Neural progenitor cell (in vitro differentiated cells): ENCODE results near the gene MIA2. TPM values are rescaled to one million over a fixed set of nuclear protein-coding genes. Genes with fewer than 3 reads are reported as not detected.

ENCODE experiments used
- DNase-seq: peaks from one replicate; pipeline ENCODE4 v3.0.0-alpha.2; 2016; ENCODE audit warnings: low spot score
- H2AFZ ChIP-seq: fragments of 200-600 bp; sonication (generic); replicated peaks from 2 replicates; pipeline ENCODE4 v1.6.1; 2016; ENCODE audit warnings: antibody characterized with exemption
- H3F3A ChIP-seq: fragments of 200-600 bp; sonication (generic); 2 replicates; pipeline ENCODE4 v1.6.1; 2016; ENCODE audit warnings: antibody characterized with exemption, low read depth
- H3K27ac ChIP-seq: fragments of 200-600 bp; sonication (generic); 2 replicates; pipeline ENCODE4 v1.5.1; 2016; ENCODE audit warnings: mild to moderate bottlenecking
- H3K27me3 ChIP-seq: fragments of 200-600 bp; sonication (generic); 2 replicates; pipeline ENCODE4 v1.6.1; 2016; ENCODE audit warnings: mild to moderate bottlenecking, moderate library complexity
- H3K36me3 ChIP-seq: fragments of 200-600 bp; sonication (generic); 2 replicates; pipeline ENCODE4 v1.5.1; 2016
- H3K4me1 ChIP-seq: fragments of 200-600 bp; sonication (generic); 2 replicates; pipeline ENCODE4 v1.6.1; 2016; ENCODE audit warnings: mixed run types
- H3K4me2 ChIP-seq: fragments of 200-600 bp; sonication (generic); 2 replicates; pipeline ENCODE4 v1.6.1; 2016
- H3K4me3 ChIP-seq: fragments of 200-600 bp; sonication (generic); 2 replicates; pipeline ENCODE4 v1.5.1; 2016
- H3K79me2 ChIP-seq: fragments of 200-600 bp; sonication (generic); 2 replicates; pipeline ENCODE4 v1.6.1; 2016; ENCODE audit warnings: low read depth
- H3K9ac ChIP-seq: fragments of 200-600 bp; sonication (generic); 2 replicates; pipeline ENCODE4 v1.6.1; 2016
- H3K9me3 ChIP-seq: fragments of 200-600 bp; sonication (generic); 2 replicates; pipeline ENCODE4 v1.5.1; 2016; ENCODE audit warnings: low read depth
- H4K20me1 ChIP-seq: fragments of 200-600 bp; sonication (generic); 2 replicates; pipeline ENCODE4 v1.6.1; 2016; ENCODE audit warnings: low read depth
- H3K27ac Mint-ChIP-seq: 3 replicates; pipeline ENCODE4 v1.8.0; 2021; ENCODE audit warnings: mixed read lengths
- H3K27me3 Mint-ChIP-seq: 2 replicates; pipeline ENCODE4 v1.8.0; 2022; ENCODE audit warnings: low read depth, mild to moderate bottlenecking, inconsistent platforms, moderate library complexity, mixed read lengths; ENCODE audit not compliant: insufficient read depth
- H3K36me3 Mint-ChIP-seq: 3 replicates; pipeline ENCODE4 v1.8.0; 2021; ENCODE audit warnings: mixed read lengths
- H3K4me1 Mint-ChIP-seq: 3 replicates; pipeline ENCODE4 v1.8.0; 2021; ENCODE audit warnings: mixed read lengths
- H3K4me3 Mint-ChIP-seq: 3 replicates; pipeline ENCODE4 v1.8.0; 2021; ENCODE audit warnings: mild to moderate bottlenecking, moderate library complexity, mixed read lengths
- H3K9me3 Mint-ChIP-seq: 3 replicates; pipeline ENCODE4 v1.8.0; 2020; ENCODE audit warnings: mixed read lengths
- EZH2 ChIP-seq: fragments of 200-600 bp; sonication (generic); IDR thresholded peaks from 2 replicates; pipeline ENCODE4 v1.6.1; 2017; ENCODE audit warnings: antibody characterized with exemption, mild to moderate bottlenecking, moderate library complexity
- EZH2phosphoT487 ChIP-seq: fragments of 200-600 bp; sonication (generic); IDR thresholded peaks from 2 replicates; pipeline ENCODE4 v1.6.1; 2017; ENCODE audit warnings: antibody characterized with exemption
- total RNA-seq: library from RNA; depleted of rRNA; stranded (reverse); fragments of >200 nt; gene quantifications from 2 replicates; pipeline ENCODE4 v1.2.3, GENCODE V29; 2015; ENCODE audit warnings: low replicate concordance
- TF ChIP-seq, protein P1 (sequence below): fragments of 200-600 bp; sonication (generic); IDR thresholded peaks from 2 replicates; pipeline ENCODE4 v1.5.1; 2017; ENCODE audit warnings: antibody characterized with exemption, mild to moderate bottlenecking

The MIA2 gene
- total RNA-seq, 1 donor from 2014 or later, result 13.0 TPM

GRCh38 chr14:39422243-39422642 lies 188.5 kb downstream of the MIA2 start:
- DNase-seq, result no peak
- Histone ChIP-seq H3K9me3 (no peaks in the 10 kb centered on the region), H2AFZ (no peak overlapping the region), H3K4me1 (no peaks in the 10 kb centered on the region), H3K4me2 (no peak overlapping the region), H3F3A (no peaks in the 10 kb centered on the region), H3K27me3 (no peaks in the 10 kb centered on the region), H3K79me2 (peaks cover 70% of the 10 kb centered on the region), H3K4me3 (no peak overlapping the region), H4K20me1 (no peaks in the 10 kb centered on the region), H3K9ac (no peak overlapping the region), H3K27ac (no peak overlapping the region), H3K36me3 (no peaks in the 10 kb centered on the region)
- Mint-ChIP-seq H3K4me3 (no peak overlapping the region), H3K4me1 (peaks cover 7% of the 10 kb centered on the region), H3K27ac (no peak overlapping the region), H3K36me3 (peaks cover 6% of the 10 kb centered on the region), H3K9me3 (peaks cover 5% of the 10 kb centered on the region), H3K27me3 (no peaks in the 10 kb centered on the region)
- TF ChIP-seq, protein P1, sequence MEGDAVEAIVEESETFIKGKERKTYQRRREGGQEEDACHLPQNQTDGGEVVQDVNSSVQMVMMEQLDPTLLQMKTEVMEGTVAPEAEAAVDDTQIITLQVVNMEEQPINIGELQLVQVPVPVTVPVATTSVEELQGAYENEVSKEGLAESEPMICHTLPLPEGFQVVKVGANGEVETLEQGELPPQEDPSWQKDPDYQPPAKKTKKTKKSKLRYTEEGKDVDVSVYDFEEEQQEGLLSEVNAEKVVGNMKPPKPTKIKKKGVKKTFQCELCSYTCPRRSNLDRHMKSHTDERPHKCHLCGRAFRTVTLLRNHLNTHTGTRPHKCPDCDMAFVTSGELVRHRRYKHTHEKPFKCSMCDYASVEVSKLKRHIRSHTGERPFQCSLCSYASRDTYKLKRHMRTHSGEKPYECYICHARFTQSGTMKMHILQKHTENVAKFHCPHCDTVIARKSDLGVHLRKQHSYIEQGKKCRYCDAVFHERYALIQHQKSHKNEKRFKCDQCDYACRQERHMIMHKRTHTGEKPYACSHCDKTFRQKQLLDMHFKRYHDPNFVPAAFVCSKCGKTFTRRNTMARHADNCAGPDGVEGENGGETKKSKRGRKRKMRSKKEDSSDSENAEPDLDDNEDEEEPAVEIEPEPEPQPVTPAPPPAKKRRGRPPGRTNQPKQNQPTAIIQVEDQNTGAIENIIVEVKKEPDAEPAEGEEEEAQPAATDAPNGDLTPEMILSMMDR, result no peak
- TF ChIP-seq EZH2 (no peak), EZH2phosphoT487 (no peak)

- H3K9ac ChIP-seq, result no peak overlapping the region
- H3K4me3 ChIP-seq, result no peak overlapping the region
- Mint-ChIP-seq H3K36me3 (peaks cover 5% of the 10 kb centered on the region), H3K9me3 (peaks cover 3% of the 10 kb centered on the region), H3K27ac (no peak overlapping the region), H3K4me1 (peaks cover 7% of the 10 kb centered on the region), H3K4me3 (no peak overlapping the region), H3K27me3 (no peaks in the 10 kb centered on the region)
- no peaks in the 10 kb centered on the region for H3K9me3 ChIP-seq
- H3K4me2 ChIP-seq, result no peak overlapping the region
- no peak overlapping the region for H3K27ac ChIP-seq
- no peak for DNase-seq
- H3F3A ChIP-seq, result no peaks in the 10 kb centered on the region
- peaks cover 10% of the 10 kb centered on the region for H4K20me1 ChIP-seq
- peaks cover 86% of the 10 kb centered on the region for H3K79me2 ChIP-seq
- no peaks in the 10 kb centered on the region for H3K36me3 ChIP-seq
- TF ChIP-seq EZH2phosphoT487 (no peak), EZH2 (no peak)
- TF ChIP-seq, protein P1, result no peak
- no peak overlapping the region for H2AFZ ChIP-seq
- H3K27me3 ChIP-seq, result no peaks in the 10 kb centered on the region
- H3K4me1 ChIP-seq, result no peaks in the 10 kb centered on the region
Measured at GRCh38 chr14:39423793-39424192, 190.1 kb downstream of the MIA2 start.

GRCh38 chr14:39425947-39426346 lies 192.2 kb downstream of the MIA2 start:
- H3K27me3 Mint-ChIP-seq, result no peaks in the 10 kb centered on the region
- Histone ChIP-seq H3K9ac (no peak overlapping the region), H3K79me2 (peaks cover 94% of the 10 kb centered on the region), H3K27me3 (no peaks in the 10 kb centered on the region), H3K9me3 (no peaks in the 10 kb centered on the region), H3F3A (no peaks in the 10 kb centered on the region), H3K36me3 (no peaks in the 10 kb centered on the region), H3K4me3 (no peak overlapping the region), H3K4me1 (peaks cover 15% of the 10 kb centered on the region), H3K4me2 (no peak overlapping the region), H3K27ac (no peak overlapping the region), H2AFZ (no peak overlapping the region), H4K20me1 (peaks cover 25% of the 10 kb centered on the region)
- H3K4me3 Mint-ChIP-seq, result no peak overlapping the region
- no peak for DNase-seq
- no peaks in the 10 kb centered on the region for H3K36me3 Mint-ChIP-seq
- TF ChIP-seq EZH2phosphoT487 (no peak), EZH2 (no peak)
- TF ChIP-seq, protein P1, result no peak
- H3K9me3 Mint-ChIP-seq, result no peaks in the 10 kb centered on the region
- no peak overlapping the region for H3K27ac Mint-ChIP-seq
- H3K4me1 Mint-ChIP-seq, result peaks cover 21% of the 10 kb centered on the region
